HFF-Myc (cell line): ENCODE measurements around the gene WRAP73.

Experiments used
- DNase-seq: peaks from one replicate; pipeline ENCODE4 v3.0.0-alpha.2; 2011; ENCODE audit warnings: low read depth; ENCODE audit errors: extremely low read depth
- H3K4me3 ChIP-seq: replicated peaks from 2 replicates; pipeline ENCODE4 v1.5.1; 2011; ENCODE audit warnings: low read depth, mild to moderate bottlenecking, control low read depth, low read length
- TF ChIP-seq, protein P1 (sequence below): IDR thresholded peaks from 2 replicates; pipeline ENCODE4 v1.5.1; 2012; ENCODE audit warnings: mild to moderate bottlenecking, low read depth, low read length, control low read depth; ENCODE audit errors: missing control alignments

The WRAP73 gene

DNA sequence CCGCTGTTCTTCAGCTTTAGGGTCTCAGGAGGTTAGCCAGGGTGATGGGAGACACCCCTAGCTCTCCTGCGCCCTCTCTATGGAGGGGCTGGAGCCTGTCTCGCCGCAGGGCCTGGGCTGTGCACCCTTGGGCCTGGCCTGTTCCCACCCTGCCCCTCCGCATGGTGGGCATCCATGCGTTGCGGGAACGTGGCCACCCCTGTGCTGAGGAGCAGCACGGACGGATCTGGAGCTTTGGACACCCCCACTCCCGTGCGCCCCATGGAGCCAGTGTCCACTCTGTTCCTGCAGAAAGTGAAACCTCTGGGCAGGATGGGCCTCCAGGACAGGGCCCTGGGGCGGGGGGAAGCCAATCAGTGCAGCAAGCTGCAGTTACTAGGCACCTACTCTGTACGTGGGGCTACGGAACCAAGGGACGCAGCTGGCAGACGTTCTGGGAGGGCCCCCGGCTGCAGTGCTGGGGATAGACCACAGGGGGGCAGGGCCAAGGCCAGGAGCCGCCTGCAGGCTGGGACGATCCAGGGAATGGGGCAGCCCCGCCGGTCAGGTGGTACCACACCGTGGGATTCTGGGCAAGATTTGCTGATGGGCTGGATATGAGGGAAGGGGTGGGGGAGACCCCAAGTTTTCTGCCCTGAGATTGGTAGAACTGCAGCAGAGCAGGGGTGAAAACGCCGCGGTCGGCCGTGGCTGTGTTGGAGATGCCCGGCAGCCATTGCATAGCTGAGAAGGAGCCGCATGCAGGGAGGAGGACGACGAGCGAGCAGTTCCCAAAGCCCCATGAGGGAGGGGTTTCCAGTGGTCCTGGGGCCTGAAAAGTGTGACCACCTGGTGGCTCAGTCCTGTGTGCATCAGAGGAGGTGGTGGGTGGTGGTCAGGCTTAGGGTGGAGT, 45.7 kb upstream of the WRAP73 start:
- DNase-seq: no peak
- TF ChIP-seq, protein P1, sequence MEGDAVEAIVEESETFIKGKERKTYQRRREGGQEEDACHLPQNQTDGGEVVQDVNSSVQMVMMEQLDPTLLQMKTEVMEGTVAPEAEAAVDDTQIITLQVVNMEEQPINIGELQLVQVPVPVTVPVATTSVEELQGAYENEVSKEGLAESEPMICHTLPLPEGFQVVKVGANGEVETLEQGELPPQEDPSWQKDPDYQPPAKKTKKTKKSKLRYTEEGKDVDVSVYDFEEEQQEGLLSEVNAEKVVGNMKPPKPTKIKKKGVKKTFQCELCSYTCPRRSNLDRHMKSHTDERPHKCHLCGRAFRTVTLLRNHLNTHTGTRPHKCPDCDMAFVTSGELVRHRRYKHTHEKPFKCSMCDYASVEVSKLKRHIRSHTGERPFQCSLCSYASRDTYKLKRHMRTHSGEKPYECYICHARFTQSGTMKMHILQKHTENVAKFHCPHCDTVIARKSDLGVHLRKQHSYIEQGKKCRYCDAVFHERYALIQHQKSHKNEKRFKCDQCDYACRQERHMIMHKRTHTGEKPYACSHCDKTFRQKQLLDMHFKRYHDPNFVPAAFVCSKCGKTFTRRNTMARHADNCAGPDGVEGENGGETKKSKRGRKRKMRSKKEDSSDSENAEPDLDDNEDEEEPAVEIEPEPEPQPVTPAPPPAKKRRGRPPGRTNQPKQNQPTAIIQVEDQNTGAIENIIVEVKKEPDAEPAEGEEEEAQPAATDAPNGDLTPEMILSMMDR: peak; percentile 82
- H3K4me3 ChIP-seq: no peak overlapping the region

DNA sequence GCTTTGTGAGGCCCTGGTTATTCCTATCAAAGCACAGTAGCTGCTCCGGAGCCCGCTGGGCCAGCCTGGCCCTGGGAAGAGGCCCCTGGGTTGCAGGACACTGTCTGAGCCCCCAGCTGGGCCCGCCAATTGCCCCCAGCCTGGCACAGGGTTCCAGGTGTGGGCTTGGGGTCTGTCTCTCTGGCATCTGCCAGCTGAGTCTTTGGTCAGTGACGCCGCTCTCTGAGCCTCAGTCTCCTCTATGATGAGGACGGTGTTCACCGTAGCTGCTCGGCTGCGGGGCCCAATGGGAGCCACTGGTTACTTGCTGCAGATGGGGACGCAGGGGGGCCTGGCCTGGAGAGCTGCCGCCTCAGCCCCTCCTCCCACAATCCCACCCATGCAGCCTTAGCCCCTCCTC, 43.4 kb upstream of the WRAP73 start:
- H3K4me3 ChIP-seq: no peak overlapping the region
- TF ChIP-seq, protein P1: no peak
- DNase-seq: no peak

DNA sequence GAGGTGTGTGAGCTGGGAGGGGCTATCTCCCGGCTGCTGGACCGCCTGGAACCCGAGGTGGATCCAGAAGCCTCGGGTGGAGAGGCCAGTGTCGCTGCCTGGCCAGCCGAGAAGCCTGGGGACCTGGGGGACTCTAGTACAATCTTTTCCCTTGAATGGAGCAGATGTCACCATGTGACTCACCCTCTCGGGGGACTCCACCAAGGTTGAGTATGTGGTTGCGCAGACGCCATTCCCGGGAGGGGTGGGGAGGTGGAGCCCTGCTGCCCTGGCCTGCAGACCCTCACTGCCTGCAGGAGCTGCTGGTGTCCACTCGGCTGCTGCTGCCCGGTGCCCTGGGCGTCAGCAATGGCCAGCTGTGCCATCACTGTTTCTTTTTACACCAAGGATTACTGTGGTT, 42.7 kb upstream of the WRAP73 start:
- TF ChIP-seq, protein P1: no peak
- DNase-seq: no peak
- H3K4me3 ChIP-seq: no peak overlapping the region

DNA sequence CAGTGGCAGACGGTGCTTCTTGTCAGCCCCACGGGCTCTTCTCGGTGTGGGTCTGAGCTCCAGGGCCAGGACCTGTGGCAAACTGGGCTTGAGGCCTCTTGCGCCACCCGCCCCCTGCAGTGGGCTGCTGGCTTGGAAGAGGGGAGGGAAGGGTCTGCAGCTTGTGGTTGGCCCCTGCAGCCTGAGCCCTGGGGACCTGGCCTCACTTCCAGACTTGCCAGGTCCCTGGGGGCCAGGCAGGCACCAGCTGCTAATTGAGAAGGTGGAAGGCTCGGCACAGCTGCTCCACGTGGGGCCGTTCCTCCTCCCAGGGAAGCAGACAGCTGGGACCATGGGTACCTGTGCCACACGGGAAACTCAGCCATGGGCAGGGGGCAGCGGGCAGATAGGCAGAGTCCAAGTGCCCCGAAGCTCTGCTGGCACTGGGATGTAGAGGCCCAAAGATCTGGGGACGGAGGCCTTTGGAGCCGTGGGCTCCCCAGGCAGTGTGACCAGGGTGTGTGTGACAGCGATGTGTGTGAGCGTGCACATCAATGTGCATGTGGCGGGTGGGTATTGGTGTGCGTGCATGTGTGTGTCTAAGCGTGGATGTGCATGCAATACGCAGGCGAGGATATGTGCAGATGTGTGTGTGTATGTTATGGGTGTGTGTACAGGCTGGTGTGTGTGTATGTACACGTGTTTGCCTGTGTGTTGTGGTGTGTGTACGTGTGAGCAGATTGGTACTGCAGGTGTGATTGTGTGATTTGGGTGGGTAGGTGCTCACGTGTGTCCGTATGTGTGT, 41.7 kb upstream of the WRAP73 start:
- no peak overlapping the region for H3K4me3 ChIP-seq
- DNase-seq: no peak
- TF ChIP-seq, protein P1: no peak

DNA sequence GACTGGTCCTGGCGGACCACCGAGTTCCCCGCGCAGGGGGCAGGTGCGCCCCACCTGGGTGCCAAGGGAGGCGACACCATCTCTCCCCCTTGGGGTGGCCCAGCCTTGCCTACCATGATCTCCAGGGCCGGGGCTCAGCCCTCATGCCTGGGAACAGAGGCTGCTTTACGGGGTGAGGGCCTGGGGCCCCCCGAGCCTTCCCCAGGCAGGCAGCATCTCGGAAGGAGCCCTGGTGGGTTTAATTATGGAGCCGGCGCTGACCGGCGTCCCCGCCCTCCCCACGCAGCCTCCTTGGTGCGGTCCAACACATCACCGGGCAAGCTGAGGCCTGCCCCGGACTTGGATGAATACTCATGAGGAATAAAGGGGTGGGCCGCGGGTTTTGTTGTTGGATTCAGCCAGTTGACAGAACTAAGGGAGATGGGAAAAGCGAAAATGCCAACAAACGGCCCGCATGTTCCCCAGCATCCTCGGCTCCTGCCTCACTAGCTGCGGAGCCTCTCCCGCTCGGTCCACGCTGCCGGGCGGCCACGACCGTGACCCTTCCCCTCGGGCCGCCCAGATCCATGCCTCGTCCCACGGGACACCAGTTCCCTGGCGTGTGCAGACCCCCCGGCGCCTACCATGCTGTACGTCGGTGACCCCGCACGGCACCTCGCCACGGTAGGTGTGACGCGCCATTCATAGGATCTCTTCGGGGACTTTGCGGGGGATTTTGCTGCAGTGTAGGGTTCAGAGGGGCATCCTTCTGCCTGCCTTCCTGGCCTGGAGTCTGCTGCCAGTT, 40.6 kb upstream of the WRAP73 start:
- TF ChIP-seq, protein P1: no peak
- no peak for DNase-seq
- H3K4me3 ChIP-seq: no peak overlapping the region

DNA sequence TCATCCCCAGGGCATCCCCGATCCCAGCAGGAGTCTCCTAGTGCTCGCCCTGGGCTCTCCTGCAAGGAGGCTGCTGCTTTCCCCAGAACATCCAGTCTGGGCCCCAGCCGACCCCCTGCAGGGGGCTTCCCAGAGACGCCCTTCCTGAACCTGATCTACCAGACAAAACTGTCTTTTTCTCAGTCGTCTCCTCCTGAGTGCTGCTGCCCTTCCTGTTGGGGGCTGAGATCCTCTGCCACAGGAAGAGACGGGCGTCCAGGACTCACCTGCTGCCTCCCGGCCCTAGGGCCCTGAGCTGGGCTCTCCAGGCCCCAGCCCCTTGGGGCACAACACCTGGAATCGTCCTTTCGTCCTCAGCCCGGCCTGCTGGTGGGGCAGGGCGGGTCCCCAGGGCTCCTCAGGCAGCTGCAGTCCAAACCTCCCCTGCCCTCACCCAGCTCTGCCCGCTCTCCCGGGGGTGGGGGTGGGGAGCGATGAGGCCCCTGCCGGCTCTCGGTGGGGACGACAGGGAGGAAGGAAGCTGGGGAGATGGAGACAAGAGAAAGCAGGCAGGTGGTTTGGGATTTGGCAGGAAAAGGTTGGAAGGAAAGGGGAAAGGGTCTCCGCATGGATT, 39.3 kb upstream of the WRAP73 start:
- no peak for DNase-seq
- H3K4me3 ChIP-seq: no peak overlapping the region
- TF ChIP-seq, protein P1: no peak
